K562 (cell line): ENCODE data around the gene SLC38A2. TPM values are rescaled to one million over a fixed set of nuclear protein-coding genes. Genes with fewer than 3 reads are reported as not detected.

Experiments used
- BRD9 ChIP-seq: fragments of 450-650 bp; IDR thresholded peaks from 2 replicates; pipeline ENCODE4 v1.6.1; 2018; ENCODE audit warnings: low read depth; ENCODE audit not compliant: partially characterized antibody
- HDAC1 ChIP-seq, 2 experiments: fragments of 450-650 bp; IDR thresholded peaks; 2 replicates each; pipeline ENCODE4 v1.6.1; 2016 to 2017; ENCODE audit warnings: inconsistent platforms in 1 of 2, mild to moderate bottlenecking in 1 of 2, moderate library complexity in 1 of 2
- HNRNPK ChIP-seq: fragments of 200-400 bp; formaldehyde crosslinking; IDR thresholded peaks from one replicate; pipeline ENCODE4 v1.6.1; 2018; ENCODE audit warnings: mild to moderate bottlenecking, low read depth, low read length; ENCODE audit not compliant: poor library complexity, severe bottlenecking
- HSF4 ChIP-seq: fragments of 250-450 bp; sonication (Bioruptor Pico); IDR thresholded peaks from 2 replicates; pipeline ENCODE4 v2.1.2; 2022; ENCODE audit warnings: mild to moderate bottlenecking, moderate library complexity, borderline replicate concordance
- NCOA4 ChIP-seq: fragments of 450-650 bp; IDR thresholded peaks from 2 replicates; pipeline ENCODE4 v1.6.1; 2018; ENCODE audit warnings: mild to moderate bottlenecking; ENCODE audit not compliant: partially characterized antibody
- NRF1 ChIP-seq, 2 experiments: fragments of 450-650 bp; IDR thresholded peaks in 1 of 2; conservative IDR thresholded peaks in 1 of 2; 2 replicates each; pipeline ENCODE4 v1.6.1; 2014; ENCODE audit warnings: mild to moderate bottlenecking in 2 of 2
- ZNF197 ChIP-seq: fragments of 200-800 bp; sonication (Bioruptor generic); IDR thresholded peaks from 2 replicates; pipeline ENCODE4 v1.6.1; 2016; ENCODE audit warnings: low read depth, missing genetic modification characterization, missing compliant biosample characterization
- polyA plus RNA-seq, 8 experiments: library from polyadenylated mRNA; depleted of rRNA in 4 of 8; stranded (reverse) in 5 of 8; unstranded in 3 of 8; fragments of >200 nt; fragmentation: Nextera tagmentation in 2 of 8; fragmentation: Illumina TruSeq in 1 of 8; extraction: Ambion mirVana in 2 of 8; extraction: Trizol in 1 of 8; gene quantifications; 2 replicates each; pipeline versions ENCODE4 v1.2.1 to v1.2.3, GENCODE V29; 2011 to 2014; ENCODE audit warnings: inconsistent platforms in 1 of 8, missing spikeins in 1 of 8
- total RNA-seq, 7 experiments: library from RNA; depleted of rRNA in 6 of 7; stranded (reverse); fragments of >200 nt in 6 of 7; fragmentation: Illumina TruSeq in 2 of 7; extraction: Trizol in 2 of 7; gene quantifications; 2 replicates each; pipeline versions ENCODE4 v1.2.1 to v1.2.3, GENCODE V29; 2011 to 2021; ENCODE audit warnings: low replicate concordance in 1 of 7
- TF ChIP-seq, protein P1 (sequence below): sonication (generic); formaldehyde crosslinking; IDR thresholded peaks from 2 replicates; pipeline ENCODE4 v1.8.0; 2023; ENCODE audit warnings: missing genetic modification reagents, mild to moderate bottlenecking, borderline replicate concordance
- TF ChIP-seq, protein P2 (sequence below): fragments of 450-650 bp; IDR thresholded peaks from 2 replicates; pipeline ENCODE4 v1.6.1; 2016; ENCODE audit warnings: mild to moderate bottlenecking, moderate library complexity

SLC38A2 gene
- total and polyA plus RNA-seq, 9 of the 15 experiments (the other 6 are each of a cell fraction or from before 2014, with no cell fraction given): 98.7 to 292 (median 143) TPM

DNA sequence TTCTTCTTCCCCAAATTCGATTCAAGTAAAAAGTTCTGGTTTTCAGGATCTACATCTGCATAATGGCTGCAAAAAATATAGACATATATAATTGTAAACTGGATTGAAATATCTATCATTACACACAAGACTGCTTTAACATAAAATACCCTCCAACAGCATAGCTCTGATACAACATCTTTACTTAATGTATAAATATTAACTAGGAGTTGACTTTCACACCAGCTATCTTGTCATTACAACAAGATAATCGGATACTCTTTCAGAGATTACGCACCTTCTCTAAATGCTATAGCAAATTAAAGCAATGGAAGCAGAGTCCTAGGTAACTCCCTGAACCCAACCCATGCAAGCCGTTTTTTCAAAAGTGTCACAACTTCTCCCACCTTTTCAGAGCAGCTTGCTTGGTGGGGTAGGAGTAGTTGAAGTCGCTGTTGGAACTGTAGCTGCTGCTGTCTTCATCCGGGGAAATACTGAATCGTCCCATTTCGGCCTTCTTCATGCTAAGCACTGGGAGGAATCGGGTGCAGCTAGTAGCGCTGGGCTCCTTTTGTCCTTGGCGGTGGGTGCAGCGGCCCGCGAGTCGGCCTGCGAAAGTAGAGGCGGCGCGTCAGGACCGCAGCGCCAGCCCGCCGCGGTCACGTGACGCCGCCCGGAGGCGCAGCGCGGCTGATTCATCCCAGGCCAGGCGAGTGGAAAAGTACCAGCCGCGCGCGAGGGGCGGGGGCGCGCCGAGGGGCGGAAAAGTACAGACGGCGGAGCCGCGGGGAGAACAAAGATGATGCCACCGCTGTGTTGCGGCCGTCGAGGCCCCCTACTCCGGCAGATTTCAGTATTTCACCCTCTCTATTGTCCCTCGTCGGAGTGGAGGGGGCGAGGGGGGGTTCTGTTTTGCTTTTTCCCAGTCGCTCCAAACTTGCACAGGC, 1.5 kb downstream of the SLC38A2 start (continued):
- TF ChIP-seq, protein P1, sequence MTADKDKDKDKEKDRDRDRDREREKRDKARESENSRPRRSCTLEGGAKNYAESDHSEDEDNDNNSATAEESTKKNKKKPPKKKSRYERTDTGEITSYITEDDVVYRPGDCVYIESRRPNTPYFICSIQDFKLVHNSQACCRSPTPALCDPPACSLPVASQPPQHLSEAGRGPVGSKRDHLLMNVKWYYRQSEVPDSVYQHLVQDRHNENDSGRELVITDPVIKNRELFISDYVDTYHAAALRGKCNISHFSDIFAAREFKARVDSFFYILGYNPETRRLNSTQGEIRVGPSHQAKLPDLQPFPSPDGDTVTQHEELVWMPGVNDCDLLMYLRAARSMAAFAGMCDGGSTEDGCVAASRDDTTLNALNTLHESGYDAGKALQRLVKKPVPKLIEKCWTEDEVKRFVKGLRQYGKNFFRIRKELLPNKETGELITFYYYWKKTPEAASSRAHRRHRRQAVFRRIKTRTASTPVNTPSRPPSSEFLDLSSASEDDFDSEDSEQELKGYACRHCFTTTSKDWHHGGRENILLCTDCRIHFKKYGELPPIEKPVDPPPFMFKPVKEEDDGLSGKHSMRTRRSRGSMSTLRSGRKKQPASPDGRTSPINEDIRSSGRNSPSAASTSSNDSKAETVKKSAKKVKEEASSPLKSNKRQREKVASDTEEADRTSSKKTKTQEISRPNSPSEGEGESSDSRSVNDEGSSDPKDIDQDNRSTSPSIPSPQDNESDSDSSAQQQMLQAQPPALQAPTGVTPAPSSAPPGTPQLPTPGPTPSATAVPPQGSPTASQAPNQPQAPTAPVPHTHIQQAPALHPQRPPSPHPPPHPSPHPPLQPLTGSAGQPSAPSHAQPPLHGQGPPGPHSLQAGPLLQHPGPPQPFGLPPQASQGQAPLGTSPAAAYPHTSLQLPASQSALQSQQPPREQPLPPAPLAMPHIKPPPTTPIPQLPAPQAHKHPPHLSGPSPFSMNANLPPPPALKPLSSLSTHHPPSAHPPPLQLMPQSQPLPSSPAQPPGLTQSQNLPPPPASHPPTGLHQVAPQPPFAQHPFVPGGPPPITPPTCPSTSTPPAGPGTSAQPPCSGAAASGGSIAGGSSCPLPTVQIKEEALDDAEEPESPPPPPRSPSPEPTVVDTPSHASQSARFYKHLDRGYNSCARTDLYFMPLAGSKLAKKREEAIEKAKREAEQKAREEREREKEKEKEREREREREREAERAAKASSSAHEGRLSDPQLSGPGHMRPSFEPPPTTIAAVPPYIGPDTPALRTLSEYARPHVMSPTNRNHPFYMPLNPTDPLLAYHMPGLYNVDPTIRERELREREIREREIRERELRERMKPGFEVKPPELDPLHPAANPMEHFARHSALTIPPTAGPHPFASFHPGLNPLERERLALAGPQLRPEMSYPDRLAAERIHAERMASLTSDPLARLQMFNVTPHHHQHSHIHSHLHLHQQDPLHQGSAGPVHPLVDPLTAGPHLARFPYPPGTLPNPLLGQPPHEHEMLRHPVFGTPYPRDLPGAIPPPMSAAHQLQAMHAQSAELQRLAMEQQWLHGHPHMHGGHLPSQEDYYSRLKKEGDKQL (CRISPR knock-in tag): no peak
- TF ChIP-seq HNRNPK (no peak), HSF4 (no peak), HDAC1 (IDR thresholded peaks at IDR 0.05) (peak in 1 of 2 experiments; percentile 78; a peak in 2 of 4 replicates), NRF1 (conservative IDR thresholded peaks at IDR 0.05 in 1 of 2, IDR thresholded peaks at IDR 0.05 in 1 of 2) (peak; percentile 46 to 65; a peak in 3 of 4 replicates), BRD9 (no peak), NCOA4 (no peak), ZNF197 (CRISPR knock-in tag) (no peak)
- TF ChIP-seq, protein P2, sequence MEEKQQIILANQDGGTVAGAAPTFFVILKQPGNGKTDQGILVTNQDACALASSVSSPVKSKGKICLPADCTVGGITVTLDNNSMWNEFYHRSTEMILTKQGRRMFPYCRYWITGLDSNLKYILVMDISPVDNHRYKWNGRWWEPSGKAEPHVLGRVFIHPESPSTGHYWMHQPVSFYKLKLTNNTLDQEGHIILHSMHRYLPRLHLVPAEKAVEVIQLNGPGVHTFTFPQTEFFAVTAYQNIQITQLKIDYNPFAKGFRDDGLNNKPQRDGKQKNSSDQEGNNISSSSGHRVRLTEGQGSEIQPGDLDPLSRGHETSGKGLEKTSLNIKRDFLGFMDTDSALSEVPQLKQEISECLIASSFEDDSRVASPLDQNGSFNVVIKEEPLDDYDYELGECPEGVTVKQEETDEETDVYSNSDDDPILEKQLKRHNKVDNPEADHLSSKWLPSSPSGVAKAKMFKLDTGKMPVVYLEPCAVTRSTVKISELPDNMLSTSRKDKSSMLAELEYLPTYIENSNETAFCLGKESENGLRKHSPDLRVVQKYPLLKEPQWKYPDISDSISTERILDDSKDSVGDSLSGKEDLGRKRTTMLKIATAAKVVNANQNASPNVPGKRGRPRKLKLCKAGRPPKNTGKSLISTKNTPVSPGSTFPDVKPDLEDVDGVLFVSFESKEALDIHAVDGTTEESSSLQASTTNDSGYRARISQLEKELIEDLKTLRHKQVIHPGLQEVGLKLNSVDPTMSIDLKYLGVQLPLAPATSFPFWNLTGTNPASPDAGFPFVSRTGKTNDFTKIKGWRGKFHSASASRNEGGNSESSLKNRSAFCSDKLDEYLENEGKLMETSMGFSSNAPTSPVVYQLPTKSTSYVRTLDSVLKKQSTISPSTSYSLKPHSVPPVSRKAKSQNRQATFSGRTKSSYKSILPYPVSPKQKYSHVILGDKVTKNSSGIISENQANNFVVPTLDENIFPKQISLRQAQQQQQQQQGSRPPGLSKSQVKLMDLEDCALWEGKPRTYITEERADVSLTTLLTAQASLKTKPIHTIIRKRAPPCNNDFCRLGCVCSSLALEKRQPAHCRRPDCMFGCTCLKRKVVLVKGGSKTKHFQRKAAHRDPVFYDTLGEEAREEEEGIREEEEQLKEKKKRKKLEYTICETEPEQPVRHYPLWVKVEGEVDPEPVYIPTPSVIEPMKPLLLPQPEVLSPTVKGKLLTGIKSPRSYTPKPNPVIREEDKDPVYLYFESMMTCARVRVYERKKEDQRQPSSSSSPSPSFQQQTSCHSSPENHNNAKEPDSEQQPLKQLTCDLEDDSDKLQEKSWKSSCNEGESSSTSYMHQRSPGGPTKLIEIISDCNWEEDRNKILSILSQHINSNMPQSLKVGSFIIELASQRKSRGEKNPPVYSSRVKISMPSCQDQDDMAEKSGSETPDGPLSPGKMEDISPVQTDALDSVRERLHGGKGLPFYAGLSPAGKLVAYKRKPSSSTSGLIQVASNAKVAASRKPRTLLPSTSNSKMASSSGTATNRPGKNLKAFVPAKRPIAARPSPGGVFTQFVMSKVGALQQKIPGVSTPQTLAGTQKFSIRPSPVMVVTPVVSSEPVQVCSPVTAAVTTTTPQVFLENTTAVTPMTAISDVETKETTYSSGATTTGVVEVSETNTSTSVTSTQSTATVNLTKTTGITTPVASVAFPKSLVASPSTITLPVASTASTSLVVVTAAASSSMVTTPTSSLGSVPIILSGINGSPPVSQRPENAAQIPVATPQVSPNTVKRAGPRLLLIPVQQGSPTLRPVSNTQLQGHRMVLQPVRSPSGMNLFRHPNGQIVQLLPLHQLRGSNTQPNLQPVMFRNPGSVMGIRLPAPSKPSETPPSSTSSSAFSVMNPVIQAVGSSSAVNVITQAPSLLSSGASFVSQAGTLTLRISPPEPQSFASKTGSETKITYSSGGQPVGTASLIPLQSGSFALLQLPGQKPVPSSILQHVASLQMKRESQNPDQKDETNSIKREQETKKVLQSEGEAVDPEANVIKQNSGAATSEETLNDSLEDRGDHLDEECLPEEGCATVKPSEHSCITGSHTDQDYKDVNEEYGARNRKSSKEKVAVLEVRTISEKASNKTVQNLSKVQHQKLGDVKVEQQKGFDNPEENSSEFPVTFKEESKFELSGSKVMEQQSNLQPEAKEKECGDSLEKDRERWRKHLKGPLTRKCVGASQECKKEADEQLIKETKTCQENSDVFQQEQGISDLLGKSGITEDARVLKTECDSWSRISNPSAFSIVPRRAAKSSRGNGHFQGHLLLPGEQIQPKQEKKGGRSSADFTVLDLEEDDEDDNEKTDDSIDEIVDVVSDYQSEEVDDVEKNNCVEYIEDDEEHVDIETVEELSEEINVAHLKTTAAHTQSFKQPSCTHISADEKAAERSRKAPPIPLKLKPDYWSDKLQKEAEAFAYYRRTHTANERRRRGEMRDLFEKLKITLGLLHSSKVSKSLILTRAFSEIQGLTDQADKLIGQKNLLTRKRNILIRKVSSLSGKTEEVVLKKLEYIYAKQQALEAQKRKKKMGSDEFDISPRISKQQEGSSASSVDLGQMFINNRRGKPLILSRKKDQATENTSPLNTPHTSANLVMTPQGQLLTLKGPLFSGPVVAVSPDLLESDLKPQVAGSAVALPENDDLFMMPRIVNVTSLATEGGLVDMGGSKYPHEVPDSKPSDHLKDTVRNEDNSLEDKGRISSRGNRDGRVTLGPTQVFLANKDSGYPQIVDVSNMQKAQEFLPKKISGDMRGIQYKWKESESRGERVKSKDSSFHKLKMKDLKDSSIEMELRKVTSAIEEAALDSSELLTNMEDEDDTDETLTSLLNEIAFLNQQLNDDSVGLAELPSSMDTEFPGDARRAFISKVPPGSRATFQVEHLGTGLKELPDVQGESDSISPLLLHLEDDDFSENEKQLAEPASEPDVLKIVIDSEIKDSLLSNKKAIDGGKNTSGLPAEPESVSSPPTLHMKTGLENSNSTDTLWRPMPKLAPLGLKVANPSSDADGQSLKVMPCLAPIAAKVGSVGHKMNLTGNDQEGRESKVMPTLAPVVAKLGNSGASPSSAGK: no peak
